AG04449 (cell line): Measurements from ENCODE around the gene CD3D.

ENCODE experiments used
- CTCF ChIA-PET: fragments of 350-600 bp; formaldehyde crosslinking; extraction: SDS; loops from one replicate; lab custom pipeline; 2021; ENCODE audit warnings: antibody characterized with exemption; lab: Yijun Ruan, JAX
- POLR2A ChIA-PET: fragments of 400-600, 350-600 bp; formaldehyde crosslinking; extraction: SDS; loops from one replicate; lab custom pipeline; 2020; ENCODE audit warnings: antibody characterized with exemption, inconsistent platforms; lab: Yijun Ruan, JAX
- DNase-seq: peaks from one replicate; pipeline ENCODE4 v3.0.0-alpha.2; 2010; ENCODE audit warnings: low read depth, low spot score
- H3K4me3 ChIP-seq: 2 replicates; pipeline ENCODE4 v1.5.1; 2011; ENCODE audit warnings: low read depth, mild to moderate bottlenecking, control low read depth, low read length
- TF ChIP-seq, protein P1 (sequence below): IDR thresholded peaks from one replicate; pipeline ENCODE4 v1.5.1; 2011; ENCODE audit warnings: mild to moderate bottlenecking, moderate library complexity, low read length, control low read depth, inconsistent platforms; ENCODE audit not compliant: insufficient read depth; ENCODE audit errors: missing control alignments

Gene CD3D

DNA sequence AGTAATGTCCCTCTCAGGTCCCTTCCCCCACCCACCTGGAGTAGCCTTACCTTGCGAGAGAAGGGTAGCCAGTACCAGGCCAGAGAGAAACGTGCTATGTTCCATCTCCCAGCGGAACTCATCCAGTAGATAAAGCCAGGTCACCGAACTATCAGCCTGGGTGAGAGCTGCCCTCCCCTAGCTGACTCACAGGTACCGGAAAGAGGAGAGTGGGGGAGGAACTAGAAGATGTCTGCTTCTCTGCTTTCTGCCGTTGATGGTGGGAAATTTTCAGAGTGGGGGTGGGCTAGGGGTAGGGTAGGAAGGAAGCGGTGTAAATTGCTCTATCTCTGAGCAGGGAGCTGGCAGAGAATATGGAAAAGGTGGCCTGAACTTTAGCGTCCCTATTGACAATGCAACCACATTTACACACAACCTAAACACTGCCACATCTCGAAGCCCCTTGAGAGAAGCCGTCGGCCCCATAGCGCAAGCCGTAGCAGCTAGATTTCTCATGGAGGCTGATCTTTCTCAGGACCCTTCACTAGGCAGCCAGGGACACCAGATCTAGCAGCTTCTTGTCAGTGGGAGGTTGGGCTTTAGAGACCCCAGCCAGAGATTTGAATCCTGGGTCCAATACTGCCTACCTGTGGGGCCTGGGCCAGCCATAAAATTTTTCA, at the start of gene CD3D:
CD3D (minus strand) TSS at position 203 of the 659 bp plus-strand sequence; CDS start at position 105, 98 bp downstream.
- CTCF ChIA-PET = interaction anchor here (2.3 kb wide), 1 partner anchor 10 kb away, joined by 9 read pairs; no protein-coding TSS in a partner anchor
- no peak within 1 kb of the TSS for H3K4me3 ChIP-seq
- TF ChIP-seq, protein P1, sequence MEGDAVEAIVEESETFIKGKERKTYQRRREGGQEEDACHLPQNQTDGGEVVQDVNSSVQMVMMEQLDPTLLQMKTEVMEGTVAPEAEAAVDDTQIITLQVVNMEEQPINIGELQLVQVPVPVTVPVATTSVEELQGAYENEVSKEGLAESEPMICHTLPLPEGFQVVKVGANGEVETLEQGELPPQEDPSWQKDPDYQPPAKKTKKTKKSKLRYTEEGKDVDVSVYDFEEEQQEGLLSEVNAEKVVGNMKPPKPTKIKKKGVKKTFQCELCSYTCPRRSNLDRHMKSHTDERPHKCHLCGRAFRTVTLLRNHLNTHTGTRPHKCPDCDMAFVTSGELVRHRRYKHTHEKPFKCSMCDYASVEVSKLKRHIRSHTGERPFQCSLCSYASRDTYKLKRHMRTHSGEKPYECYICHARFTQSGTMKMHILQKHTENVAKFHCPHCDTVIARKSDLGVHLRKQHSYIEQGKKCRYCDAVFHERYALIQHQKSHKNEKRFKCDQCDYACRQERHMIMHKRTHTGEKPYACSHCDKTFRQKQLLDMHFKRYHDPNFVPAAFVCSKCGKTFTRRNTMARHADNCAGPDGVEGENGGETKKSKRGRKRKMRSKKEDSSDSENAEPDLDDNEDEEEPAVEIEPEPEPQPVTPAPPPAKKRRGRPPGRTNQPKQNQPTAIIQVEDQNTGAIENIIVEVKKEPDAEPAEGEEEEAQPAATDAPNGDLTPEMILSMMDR = no peak

DNA sequence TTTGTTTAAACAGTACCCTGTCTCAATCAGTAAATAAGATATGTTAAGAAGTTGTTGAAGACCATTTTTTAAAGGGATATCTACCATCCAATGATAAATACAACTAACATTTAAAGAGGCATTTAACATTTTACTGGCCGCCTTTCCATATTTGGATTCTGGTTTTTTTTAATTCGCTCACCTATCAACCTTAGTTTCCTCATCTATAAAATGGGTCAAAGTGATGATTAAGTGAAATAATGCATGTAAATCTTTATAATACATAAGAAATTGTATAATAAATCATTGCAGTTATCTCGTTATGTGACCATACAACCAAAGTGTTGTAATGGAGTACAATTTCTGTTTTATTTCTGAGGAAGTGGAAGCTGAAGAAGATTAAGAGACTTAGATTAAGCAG, 41.2 kb upstream of the CD3D start:
- no peak overlapping the region for H3K4me3 ChIP-seq
- POLR2A ChIA-PET = no interaction called here
- TF ChIP-seq, protein P1 = no peak
- no peak for DNase-seq
- CTCF ChIA-PET = no interaction called here

More for the DNA sequence above, at the start of gene CD3D:
- DNase-seq = no peak
- POLR2A ChIA-PET = no interaction called here

- TF ChIP-seq, protein P1 = no peak
- ChIA-PET CTCF (interaction anchor here (1.1 kb wide), 1 partner anchor 105 kb away, joined by 3 read pairs; no protein-coding TSS in a partner anchor), POLR2A (no interaction called here)
- no peak for DNase-seq
- H3K4me3 ChIP-seq = no peak overlapping the region
Observed at GRCh38 chr11:118382954-118383353, 40.4 kb upstream of the CD3D start.

DNA sequence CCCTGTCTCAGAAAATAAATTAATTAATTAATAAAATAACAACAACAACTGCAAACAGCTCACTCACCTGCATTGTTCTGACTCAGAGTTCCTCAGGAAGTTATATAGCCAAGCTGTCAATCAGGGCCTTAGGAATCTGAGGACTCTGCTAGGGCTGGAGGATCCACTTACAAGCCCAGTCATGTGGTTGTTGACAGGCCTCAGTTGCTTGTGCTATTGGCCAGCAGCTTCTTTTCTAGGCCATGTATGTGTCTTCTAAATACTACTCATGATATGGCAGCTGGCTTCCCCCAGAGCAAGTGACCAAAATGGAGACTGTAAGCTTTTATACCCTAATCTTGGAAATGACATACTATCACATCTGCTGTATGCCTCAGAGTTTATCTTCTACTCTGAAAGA, 38.1 kb upstream of the CD3D start:
- no peak overlapping the region for H3K4me3 ChIP-seq
- TF ChIP-seq, protein P1 = no peak
- ChIA-PET CTCF (interaction anchor here (1.2 to 1.6 kb wide), 2 partner anchors 108 to 182 kb away, joined by 3 to 4 read pairs; no protein-coding TSS in a partner anchor), POLR2A (no interaction called here)
- DNase-seq = no peak

DNA sequence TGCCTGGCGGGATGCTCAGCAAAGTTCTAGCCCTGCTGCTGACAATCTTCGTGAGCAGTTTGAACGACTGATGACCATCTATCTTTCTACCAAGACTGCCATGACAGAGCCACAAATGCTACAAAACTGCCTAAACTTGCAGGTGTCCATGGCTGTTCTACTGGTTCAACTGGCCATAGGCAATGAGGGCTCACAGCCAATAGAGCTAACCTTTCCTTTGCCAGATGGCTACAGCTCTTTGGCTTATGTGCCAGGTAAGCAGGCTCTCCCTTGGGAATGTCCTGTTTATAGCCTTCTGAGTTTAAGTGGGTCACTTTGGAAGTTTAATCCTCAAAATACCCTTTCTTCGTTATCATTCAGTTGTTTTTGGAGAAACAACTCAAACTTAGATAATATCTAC, 37.0 kb upstream of the CD3D start:
- TF ChIP-seq, protein P1 = no peak
- POLR2A ChIA-PET = no interaction called here

GRCh38 chr11:118375978-118376377, 33.5 kb upstream of the CD3D start:
- CTCF ChIA-PET = interaction anchor here (1.2 to 2.7 kb wide), 4 partner anchors 14 to 178 kb away, joined by 3 to 7 read pairs (median 5); no protein-coding TSS in a partner anchor
- no peak for DNase-seq
- H3K4me3 ChIP-seq = no peak overlapping the region
- POLR2A ChIA-PET = no interaction called here
- TF ChIP-seq, protein P1 = no peak

More for the DNA sequence above, 37.0 kb upstream of the CD3D start:
- H3K4me3 ChIP-seq = no peak overlapping the region
- no peak for DNase-seq
- CTCF ChIA-PET = interaction anchor here (0.9 to 1.6 kb wide), 6 partner anchors 9 to 181 kb away, joined by 3 to 4 read pairs (median 3); no protein-coding TSS in a partner anchor
